GM18505 (cell line): ENCODE results near the gene GATA2.

Experiments
- ATAC-seq: cut with Tn5 transposase; IDR thresholded peaks from one replicate; pipeline ENCODE4 v1.9.1; 2021; ENCODE audit not compliant: unreplicated experiment
- POLR2A ChIP-seq: IDR thresholded peaks from 4 replicates; pipeline ENCODE4 v1.6.1; 2011; ENCODE audit warnings: borderline replicate concordance; ENCODE audit not compliant: insufficient read depth, insufficient read length; ENCODE audit errors: extremely low read depth

Gene GATA2

GRCh38 chr3:128457937-128458336, 35.1 kb downstream of the GATA2 start:
- no peak for ATAC-seq
- no peak for TF ChIP-seq POLR2A

- no peak for TF ChIP-seq POLR2A
- ATAC-seq = no peak
Measured at GRCh38 chr3:128456776-128457715, 36.0 kb downstream of the GATA2 start.

GRCh38 chr3:128455786-128456748, 36.9 kb downstream of the GATA2 start:
- no peak for TF ChIP-seq POLR2A
- ATAC-seq = no peak

- no peak for TF ChIP-seq POLR2A
- ATAC-seq = no peak
Measured at GRCh38 chr3:128455116-128455515, 37.9 kb downstream of the GATA2 start.

GRCh38 chr3:128454310-128454618, 38.7 kb downstream of the GATA2 start:
- ATAC-seq = no peak
- no peak for TF ChIP-seq POLR2A

GRCh38 chr3:128453501-128454309, 39.3 kb downstream of the GATA2 start:
- no peak for TF ChIP-seq POLR2A
- ATAC-seq = no peak

- no peak for ATAC-seq
- no peak for TF ChIP-seq POLR2A
Measured at GRCh38 chr3:128452678-128453275, 40.2 kb downstream of the GATA2 start.

GRCh38 chr3:128452120-128452519, 40.9 kb downstream of the GATA2 start:
- TF ChIP-seq POLR2A = no peak
- ATAC-seq = no peak

- no peak for TF ChIP-seq POLR2A
- no peak for ATAC-seq
Measured at GRCh38 chr3:128449111-128449638, 43.8 kb downstream of the GATA2 start.

- TF ChIP-seq POLR2A = no peak
- no peak for ATAC-seq
Measured at GRCh38 chr3:128448491-128448890, 44.5 kb downstream of the GATA2 start.

GRCh38 chr3:128447561-128448013, 45.4 kb downstream of the GATA2 start:
- ATAC-seq = no peak

GRCh38 chr3:128446821-128447220, 46.2 kb downstream of the GATA2 start:
- ATAC-seq = no peak
- TF ChIP-seq POLR2A = no peak

More at GRCh38 chr3:128447561-128448013, 45.4 kb downstream of the GATA2 start:
- TF ChIP-seq POLR2A = no peak
